IMR-90 (cell line): ENCODE data around the gene IFITM10.

Experiments
- CEBPB ChIP-seq: IDR thresholded peaks from 2 replicates; pipeline ENCODE4 v1.6.1; 2012; ENCODE audit warnings: low read depth, low read length, improper control_type of control experiment
- CHD1 ChIP-seq: IDR thresholded peaks from 2 replicates; pipeline ENCODE4 v1.6.1; 2012; ENCODE audit warnings: low read depth, low read length, improper control_type of control experiment
- CTCF ChIP-seq: conservative IDR thresholded peaks from 2 replicates; pipeline ENCODE4 v1.5.1; 2012; ENCODE audit warnings: mild to moderate bottlenecking, low read depth, low read length, improper control_type of control experiment
- FOS ChIP-seq: fragments of 150-350 bp; IDR thresholded peaks from 2 replicates; pipeline ENCODE4 v1.6.1; 2016; ENCODE audit warnings: low read depth, low read length
- MAFK ChIP-seq: IDR thresholded peaks from 2 replicates; pipeline ENCODE4 v1.6.1; 2012; ENCODE audit warnings: low read depth, low read length, improper control_type of control experiment
- MXI1 ChIP-seq: IDR thresholded peaks from 2 replicates; pipeline ENCODE4 v1.6.1; 2012; ENCODE audit warnings: low read depth, mild to moderate bottlenecking, low read length, moderate library complexity, borderline replicate concordance
- POLR2A ChIP-seq: IDR thresholded peaks from 2 replicates; pipeline ENCODE4 v1.6.1; 2012; ENCODE audit warnings: mild to moderate bottlenecking, low read depth, low read length
- RAD21 ChIP-seq: IDR thresholded peaks from 2 replicates; pipeline ENCODE4 v1.6.1; 2012; ENCODE audit warnings: low read length, improper control_type of control experiment
- RCOR1 ChIP-seq: IDR thresholded peaks from 2 replicates; pipeline ENCODE4 v1.6.1; 2012; ENCODE audit warnings: mild to moderate bottlenecking, low read length, improper control_type of control experiment; ENCODE audit not compliant: insufficient replicate concordance
- RFX5 ChIP-seq: IDR thresholded peaks from 2 replicates; pipeline ENCODE4 v1.8.0; 2012; ENCODE audit warnings: low read depth, mild to moderate bottlenecking, low read length, moderate library complexity
- USF2 ChIP-seq: fragments of 150-350 bp; IDR thresholded peaks from 2 replicates; pipeline ENCODE4 v1.6.1; 2017; ENCODE audit warnings: mild to moderate bottlenecking, antibody characterized with exemption, low read length, low read depth

- TF ChIP-seq CTCF (no peak), POLR2A (no peak), CEBPB (no peak), USF2 (no peak), RCOR1 (no peak), MAFK (no peak), FOS (no peak), RFX5 (no peak), RAD21 (no peak), CHD1 (no peak), MXI1 (no peak)
Measured at GRCh38 chr11:1778141-1778911, 27.9 kb upstream of the IFITM10 start.
